Neural cell (in vitro differentiated cells): Measurements from ENCODE around the gene FAM200B. TPM values are rescaled to one million over a fixed set of nuclear protein-coding genes. Genes with fewer than 3 reads are reported as not detected.

Experiments
- H2AFZ ChIP-seq: fragments of 200-600, 300-800 bp; sonication (generic), shearing (Covaris generic); 2 replicates; pipeline ENCODE4 v1.6.0; 2014; ENCODE audit warnings: low read depth, mild to moderate bottlenecking, antibody characterized with exemption, low read length, moderate library complexity
- H3F3A ChIP-seq: fragments of 200-600 bp; shearing (Covaris generic); 2 replicates; pipeline ENCODE4 v1.6.1; 2016; ENCODE audit warnings: mild to moderate bottlenecking, moderate library complexity, mixed read lengths, antibody characterized with exemption, low read length; ENCODE audit not compliant: insufficient read depth, poor library complexity, severe bottlenecking
- H3K27ac ChIP-seq: fragments of 200-600, 300-800 bp; sonication (generic), shearing (Covaris generic); 2 replicates; pipeline ENCODE4 v1.5.1; 2014; ENCODE audit warnings: mild to moderate bottlenecking, low read length, moderate library complexity
- H3K27me3 ChIP-seq: fragments of 300-800, 200-600 bp; sonication (generic), shearing (Covaris generic); 2 replicates; pipeline ENCODE4 v1.6.0; 2014; ENCODE audit warnings: mild to moderate bottlenecking, low read depth, low read length, moderate library complexity; ENCODE audit not compliant: insufficient read depth
- H3K36me3 ChIP-seq: fragments of 300-800, 200-600 bp; sonication (generic), shearing (Covaris generic); 2 replicates; pipeline ENCODE4 v1.5.1; 2014; ENCODE audit warnings: mild to moderate bottlenecking, antibody characterized with exemption, low read length, moderate library complexity; ENCODE audit not compliant: insufficient read depth
- H3K4me2 ChIP-seq: fragments of 300-800, 200-600 bp; sonication (generic), shearing (Covaris generic); 2 replicates; pipeline ENCODE4 v1.6.0; 2014; ENCODE audit warnings: mild to moderate bottlenecking, low read length
- H3K4me3 ChIP-seq: fragments of 300-800, 200-600 bp; sonication (generic), shearing (Covaris generic); 2 replicates; pipeline ENCODE4 v1.5.1; 2014; ENCODE audit warnings: mild to moderate bottlenecking, low read length, moderate library complexity
- H3K79me2 ChIP-seq: fragments of 200-600 bp; shearing (Covaris generic); replicated peaks from 2 replicates; pipeline ENCODE4 v1.6.0; 2014; ENCODE audit warnings: mild to moderate bottlenecking, low read length, moderate library complexity; ENCODE audit not compliant: insufficient read depth
- H3K9ac ChIP-seq: fragments of 300-800, 200-600 bp; sonication (generic), shearing (Covaris generic); 2 replicates; pipeline ENCODE4 v1.6.1; 2016; ENCODE audit warnings: mild to moderate bottlenecking, low read length, mixed read lengths
- H3K9me2 ChIP-seq: fragments of 200-600 bp; shearing (Covaris generic); 2 replicates; pipeline ENCODE4 v1.6.1; 2016; ENCODE audit warnings: mild to moderate bottlenecking, low read length, mixed read lengths; ENCODE audit not compliant: insufficient read depth
- H3K9me3 ChIP-seq: fragments of 200-600, 300-800 bp; sonication (generic), shearing (Covaris generic); 2 replicates; pipeline ENCODE4 v1.6.1; 2016; ENCODE audit warnings: mild to moderate bottlenecking, mixed run types, low read length, moderate library complexity, mixed read lengths
- H4K20me1 ChIP-seq: fragments of 200-600 bp; shearing (Covaris generic); 2 replicates; pipeline ENCODE4 v1.6.1; 2016; ENCODE audit warnings: mild to moderate bottlenecking, mixed run types; ENCODE audit not compliant: insufficient read depth
- CTCF ChIP-seq: fragments of 450-650 bp; IDR thresholded peaks from 2 replicates; pipeline ENCODE4 v1.5.1; 2014; ENCODE audit warnings: antibody characterized with exemption, mild to moderate bottlenecking, moderate library complexity; ENCODE audit not compliant: poor library complexity, severe bottlenecking
- EP300 ChIP-seq: fragments of 450-650 bp; conservative IDR thresholded peaks from 2 replicates; pipeline ENCODE4 v1.6.1; 2014; ENCODE audit warnings: antibody characterized with exemption, mild to moderate bottlenecking, moderate library complexity; ENCODE audit not compliant: poor library complexity, severe bottlenecking
- EZH2 ChIP-seq: fragments of 200-600, 300-800 bp; shearing (Covaris generic), sonication (generic); IDR thresholded peaks from 2 replicates; pipeline ENCODE4 v1.6.1; 2014; ENCODE audit warnings: antibody characterized with exemption, low read length, borderline replicate concordance, mild to moderate bottlenecking; ENCODE audit not compliant: insufficient read depth, poor library complexity, severe bottlenecking
- MXI1 ChIP-seq: fragments of 450-650 bp; conservative IDR thresholded peaks from 2 replicates; pipeline ENCODE4 v1.6.1; 2014; ENCODE audit warnings: antibody characterized with exemption, mild to moderate bottlenecking; ENCODE audit not compliant: poor library complexity, severe bottlenecking
- POLR2AphosphoS5 ChIP-seq: IDR thresholded peaks from 2 replicates; pipeline ENCODE4 v1.6.1; 2012
- RAD21 ChIP-seq: fragments of 450-650 bp; conservative IDR thresholded peaks from 2 replicates; pipeline ENCODE4 v1.6.1; 2014; ENCODE audit warnings: antibody characterized with exemption, mild to moderate bottlenecking, moderate library complexity
- REST ChIP-seq: IDR thresholded peaks from 2 replicates; pipeline ENCODE4 v1.6.1; 2012; ENCODE audit warnings: borderline replicate concordance
- SMC3 ChIP-seq: fragments of 450-650 bp; conservative IDR thresholded peaks from 2 replicates; pipeline ENCODE4 v1.6.1; 2014; ENCODE audit warnings: antibody characterized with exemption, mild to moderate bottlenecking, moderate library complexity; ENCODE audit not compliant: poor library complexity
- TAF1 ChIP-seq: IDR thresholded peaks from 2 replicates; pipeline ENCODE4 v1.6.1; 2012; ENCODE audit warnings: low read depth
- polyA plus RNA-seq: library from polyadenylated mRNA; depleted of rRNA; stranded (reverse); fragments of >200 nt; gene quantifications from 2 replicates; pipeline ENCODE4 v1.2.3, GENCODE V29; 2014

Gene FAM200B
- polyA plus RNA-seq, 1 donor from 2014 or later = 238 TPM

GRCh38 chr4:15718465-15718864, 36.8 kb downstream of the FAM200B start:
- Histone ChIP-seq H2AFZ (no peak overlapping the region), H3K36me3 (no peaks in the 10 kb centered on the region), H3K79me2 (no peaks in the 10 kb centered on the region), H3F3A (no peaks in the 10 kb centered on the region), H3K9me2 (no peaks in the 10 kb centered on the region), H3K9me3 (no peaks in the 10 kb centered on the region), H3K27ac (no peak overlapping the region), H3K4me3 (no peak overlapping the region), H3K4me2 (no peak overlapping the region), H4K20me1 (no peaks in the 10 kb centered on the region), H3K9ac (no peak overlapping the region), H3K27me3 (no peaks in the 10 kb centered on the region)
- no peak for TF ChIP-seq SMC3
- no peak for TF ChIP-seq TAF1
- no peak for TF ChIP-seq REST
- no peak for TF ChIP-seq MXI1
- TF ChIP-seq POLR2AphosphoS5 = no peak
- TF ChIP-seq CTCF = no peak
- TF ChIP-seq RAD21 = no peak
- TF ChIP-seq EZH2 = no peak
- TF ChIP-seq EP300 = no peak

- TF ChIP-seq REST (no peak), EZH2 (no peak), SMC3 (no peak)
- Histone ChIP-seq H3K79me2 (no peaks in the 10 kb centered on the region), H3K9me2 (no peaks in the 10 kb centered on the region), H3K4me2 (no peak overlapping the region), H3K9me3 (no peaks in the 10 kb centered on the region), H3K36me3 (no peaks in the 10 kb centered on the region), H3K9ac (no peak overlapping the region), H2AFZ (no peak overlapping the region), H3K27ac (no peak overlapping the region), H3K4me3 (no peak overlapping the region), H4K20me1 (no peaks in the 10 kb centered on the region), H3K27me3 (no peaks in the 10 kb centered on the region), H3F3A (no peaks in the 10 kb centered on the region)
These were observed 37.3 kb downstream of the FAM200B start for GRCh38 chr4:15718959-15719358.
